SK-N-SH treated with all-trans-retinoic acid at 6 μM for 48 hours (cell line): ENCODE results near the gene KAT6B.

Experiments
- ATAC-seq: fragments of 200-7000 bp; cut with Tn5 transposase; 3 replicates; pipeline ENCODE4 v1.9.1; 2020; ENCODE audit warnings: mild to moderate bottlenecking, moderate library complexity
- ARNTL ChIP-seq: fragments of 450-650 bp; formaldehyde crosslinking; IDR thresholded peaks from 2 replicates; pipeline ENCODE4 v1.5.0; 2020; ENCODE audit warnings: low read depth, mild to moderate bottlenecking, moderate library complexity, borderline replicate concordance
- CSDC2 ChIP-seq: fragments of 250-450 bp; sonication (Bioruptor Pico); IDR thresholded peaks from 2 replicates; pipeline ENCODE4 v1.5.0; 2020; ENCODE audit warnings: mild to moderate bottlenecking, moderate library complexity
- CSRNP3 ChIP-seq: fragments of 250-450 bp; sonication (Bioruptor Pico); IDR thresholded peaks from 2 replicates; pipeline ENCODE4 v1.5.1; 2021; ENCODE audit warnings: mild to moderate bottlenecking, moderate library complexity
- ESRRG ChIP-seq: fragments of 250-450 bp; sonication (Bioruptor Pico); IDR thresholded peaks from 2 replicates; pipeline ENCODE4 v1.6.1; 2021; ENCODE audit warnings: mild to moderate bottlenecking
- GLIS3 ChIP-seq: fragments of 250-450 bp; sonication (Bioruptor Pico); IDR thresholded peaks from 2 replicates; pipeline ENCODE4 v1.5.0; 2020; ENCODE audit warnings: mild to moderate bottlenecking, moderate library complexity
- ISL1 ChIP-seq: fragments of 250-450 bp; sonication (Bioruptor Pico); IDR thresholded peaks from 2 replicates; pipeline ENCODE4 v2.1.2; 2022; ENCODE audit warnings: mild to moderate bottlenecking, moderate library complexity
- OSR1 ChIP-seq: fragments of 250-450 bp; sonication (Bioruptor Pico); IDR thresholded peaks from 2 replicates; pipeline ENCODE4 v1.8.0; 2022; ENCODE audit warnings: moderate library complexity, mild to moderate bottlenecking, inconsistent platforms
- PATZ1 ChIP-seq: fragments of 250-450 bp; sonication (Bioruptor Pico); IDR thresholded peaks from 2 replicates; pipeline ENCODE4 v1.8.0; 2020; ENCODE audit warnings: mild to moderate bottlenecking, moderate library complexity, borderline replicate concordance
- PPARA ChIP-seq: fragments of 250-450 bp; sonication (Bioruptor Pico); IDR thresholded peaks from 2 replicates; pipeline ENCODE4 v1.5.0; 2020; ENCODE audit warnings: mild to moderate bottlenecking, borderline replicate concordance
- RARB ChIP-seq: fragments of 250-450 bp; sonication (Bioruptor Pico); IDR thresholded peaks from 2 replicates; pipeline ENCODE4 v1.8.0; 2021; ENCODE audit warnings: mild to moderate bottlenecking, moderate library complexity
- SNAI2 ChIP-seq: fragments of 250-450 bp; sonication (Bioruptor Pico); IDR thresholded peaks from 2 replicates; pipeline ENCODE4 v1.5.0; 2020; ENCODE audit warnings: mild to moderate bottlenecking, moderate library complexity
- TCF4 ChIP-seq: fragments of 250-450 bp; sonication (Bioruptor Pico); IDR thresholded peaks from 2 replicates; pipeline ENCODE4 v1.8.0; 2021; ENCODE audit warnings: mild to moderate bottlenecking, moderate library complexity, borderline replicate concordance
- TOX ChIP-seq: fragments of 250-450 bp; sonication (Bioruptor Pico); IDR thresholded peaks from 2 replicates; pipeline ENCODE4 v1.8.0; 2021; ENCODE audit warnings: mild to moderate bottlenecking, moderate library complexity, borderline replicate concordance
- TSHZ2 ChIP-seq: fragments of 250-450 bp; sonication (Bioruptor Pico); IDR thresholded peaks from 2 replicates; pipeline ENCODE4 v1.5.0; 2020; ENCODE audit warnings: mild to moderate bottlenecking, moderate library complexity
- ZC3H10 ChIP-seq: fragments of 250-450 bp; sonication (Bioruptor Pico); IDR thresholded peaks from 2 replicates; pipeline ENCODE4 v1.5.1; 2021; ENCODE audit warnings: mild to moderate bottlenecking, moderate library complexity
- ZFP3 ChIP-seq: fragments of 250-450 bp; sonication (Bioruptor Pico); IDR thresholded peaks from 2 replicates; pipeline ENCODE4 v1.5.0; 2020; ENCODE audit warnings: mild to moderate bottlenecking, moderate library complexity
- ZFP30 ChIP-seq: fragments of 450-650 bp; formaldehyde crosslinking; IDR thresholded peaks from 2 replicates; pipeline ENCODE4 v1.5.0; 2022; ENCODE audit warnings: mild to moderate bottlenecking, moderate library complexity
- ZNF565 ChIP-seq: fragments of 450-650 bp; formaldehyde crosslinking; conservative IDR thresholded peaks from 2 replicates; pipeline ENCODE4 v1.5.0; 2020; ENCODE audit warnings: low read depth, mild to moderate bottlenecking, moderate library complexity
- ZNF70 ChIP-seq: fragments of 450-650 bp; formaldehyde crosslinking; IDR thresholded peaks from 2 replicates; pipeline ENCODE4 v1.5.0; 2020; ENCODE audit warnings: mild to moderate bottlenecking, moderate library complexity
- TF ChIP-seq, protein P1 (sequence below): fragments of 250-450 bp; sonication (Bioruptor Pico); IDR thresholded peaks from 2 replicates; pipeline ENCODE4 v1.5.1; 2020; ENCODE audit warnings: low read depth, mild to moderate bottlenecking, moderate library complexity

KAT6B gene

GRCh38 chr10:74814797-74815196, 11.6 kb upstream of the KAT6B start:
- TF ChIP-seq ZFP30 (no peak), CSDC2 (CRISPR knock-in tag) (no peak), ZFP3 (CRISPR knock-in tag) (no peak), TCF4 (CRISPR knock-in tag) (no peak), GLIS3 (no peak), PATZ1 (CRISPR knock-in tag) (no peak), RARB (CRISPR knock-in tag) (no peak), ZC3H10 (CRISPR knock-in tag) (no peak), TOX (CRISPR knock-in tag) (no peak), TSHZ2 (CRISPR knock-in tag) (no peak), SNAI2 (no peak), ZNF70 (CRISPR knock-in tag) (no peak), ZNF565 (CRISPR knock-in tag) (no peak), PPARA (CRISPR knock-in tag) (no peak), ISL1 (no peak), ESRRG (CRISPR knock-in tag) (no peak), CSRNP3 (CRISPR knock-in tag) (no peak), OSR1 (CRISPR knock-in tag) (no peak), ARNTL (CRISPR knock-in tag) (no peak)
- no peak for ATAC-seq

GRCh38 chr10:74816824-74817498, 9.4 kb upstream of the KAT6B start:
- TF ChIP-seq CSRNP3 (CRISPR knock-in tag) = no peak
- no peak for TF ChIP-seq ZFP3 (CRISPR knock-in tag)
- TF ChIP-seq ZNF565 (CRISPR knock-in tag) = no peak
- TF ChIP-seq PATZ1 (CRISPR knock-in tag) = no peak
- TF ChIP-seq GLIS3 = no peak
- ATAC-seq = no peak

- TF ChIP-seq ZFP30 (no peak), ZNF565 (CRISPR knock-in tag) (no peak)
- TF ChIP-seq, protein P1, sequence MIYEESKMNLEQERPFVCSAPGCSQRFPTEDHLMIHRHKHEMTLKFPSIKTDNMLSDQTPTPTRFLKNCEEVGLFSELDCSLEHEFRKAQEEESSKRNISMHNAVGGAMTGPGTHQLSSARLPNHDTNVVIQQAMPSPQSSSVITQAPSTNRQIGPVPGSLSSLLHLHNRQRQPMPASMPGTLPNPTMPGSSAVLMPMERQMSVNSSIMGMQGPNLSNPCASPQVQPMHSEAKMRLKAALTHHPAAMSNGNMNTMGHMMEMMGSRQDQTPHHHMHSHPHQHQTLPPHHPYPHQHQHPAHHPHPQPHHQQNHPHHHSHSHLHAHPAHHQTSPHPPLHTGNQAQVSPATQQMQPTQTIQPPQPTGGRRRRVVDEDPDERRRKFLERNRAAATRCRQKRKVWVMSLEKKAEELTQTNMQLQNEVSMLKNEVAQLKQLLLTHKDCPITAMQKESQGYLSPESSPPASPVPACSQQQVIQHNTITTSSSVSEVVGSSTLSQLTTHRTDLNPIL (CRISPR knock-in tag) = no peak
- no peak for ATAC-seq
These were observed 4.9 kb upstream of the KAT6B start for GRCh38 chr10:74821501-74821900.
